ENCODE measurements around the gene KCNIP4. TPM values are rescaled to one million over a fixed set of nuclear protein-coding genes. Genes with fewer than 3 reads are reported as not detected.

KCNIP4 gene
- total RNA-seq, 1 donor = not detected

- Histone ChIP-seq H3K4me1 (ENCODE audit: insufficient read depth, low read length) (no peaks in the 10 kb centered on the region), H3K79me2 (ENCODE audit: insufficient read depth, low read length) (no peaks in the 10 kb centered on the region), H2AFZ (ENCODE audit: low read length) (no peak overlapping the region), H3K9me3 (ENCODE audit: low read depth, low read length) (no peaks in the 10 kb centered on the region), H3K4me3 (ENCODE audit: insufficient read depth, low read length) (no peak overlapping the region), H3K27me3 (ENCODE audit: insufficient read depth, low read length) (no peaks in the 10 kb centered on the region), H3K36me3 (ENCODE audit: insufficient read depth, low read length) (no peaks in the 10 kb centered on the region), H4K20me1 (ENCODE audit: insufficient read depth, low read length) (no peaks in the 10 kb centered on the region), H3K27ac (ENCODE audit: low read depth, low read length) (no peak overlapping the region), H3K4me2 (ENCODE audit: insufficient read depth, low read length) (no peak overlapping the region)
- no peak for DNase-seq (ENCODE audit: insufficient read length, low spot score, missing footprints)
- TF ChIP-seq CTCF (IDR thresholded peaks at IDR 0.05; ENCODE audit: extremely low read depth, low read depth, low read length) = no peak
Measured at GRCh38 chr4:21738821-21739220, 209.8 kb downstream of the KCNIP4 start.

GRCh38 chr4:21735866-21736265 is 212.7 kb downstream of the KCNIP4 start:
- Histone ChIP-seq H2AFZ (ENCODE audit: low read length) (no peak overlapping the region), H3K27me3 (ENCODE audit: insufficient read depth, low read length) (no peaks in the 10 kb centered on the region), H3K9me3 (ENCODE audit: low read depth, low read length) (no peaks in the 10 kb centered on the region), H3K27ac (ENCODE audit: low read depth, low read length) (no peak overlapping the region), H3K4me2 (ENCODE audit: insufficient read depth, low read length) (no peak overlapping the region), H4K20me1 (ENCODE audit: insufficient read depth, low read length) (no peaks in the 10 kb centered on the region), H3K36me3 (ENCODE audit: insufficient read depth, low read length) (no peaks in the 10 kb centered on the region), H3K79me2 (ENCODE audit: insufficient read depth, low read length) (no peaks in the 10 kb centered on the region), H3K4me3 (ENCODE audit: insufficient read depth, low read length) (no peak overlapping the region), H3K4me1 (ENCODE audit: insufficient read depth, low read length) (no peaks in the 10 kb centered on the region)
- TF ChIP-seq CTCF (IDR thresholded peaks at IDR 0.05; ENCODE audit: extremely low read depth, low read depth, low read length) = no peak
- DNase-seq (ENCODE audit: insufficient read length, low spot score, missing footprints) = no peak

GRCh38 chr4:21733894-21734630 is 214.5 kb downstream of the KCNIP4 start:
- Histone ChIP-seq H3K27me3 (ENCODE audit: insufficient read depth, low read length) (no peaks in the 10 kb centered on the region), H3K4me2 (ENCODE audit: insufficient read depth, low read length) (no peak overlapping the region), H3K27ac (ENCODE audit: low read depth, low read length) (no peak overlapping the region), H4K20me1 (ENCODE audit: insufficient read depth, low read length) (no peaks in the 10 kb centered on the region), H3K9me3 (ENCODE audit: low read depth, low read length) (no peaks in the 10 kb centered on the region), H3K79me2 (ENCODE audit: insufficient read depth, low read length) (no peaks in the 10 kb centered on the region), H2AFZ (ENCODE audit: low read length) (no peak overlapping the region), H3K36me3 (ENCODE audit: insufficient read depth, low read length) (no peaks in the 10 kb centered on the region), H3K4me3 (ENCODE audit: insufficient read depth, low read length) (no peak overlapping the region), H3K4me1 (ENCODE audit: insufficient read depth, low read length) (no peaks in the 10 kb centered on the region)
- no peak for TF ChIP-seq CTCF (IDR thresholded peaks at IDR 0.05; ENCODE audit: extremely low read depth, low read depth, low read length)
- DNase-seq (ENCODE audit: insufficient read length, low spot score, missing footprints) = no peak

GRCh38 chr4:21728304-21728703 is 220.3 kb downstream of the KCNIP4 start:
- H3K27me3 ChIP-seq (ENCODE audit: insufficient read depth, low read length) = no peaks in the 10 kb centered on the region
- no peak overlapping the region for H3K27ac ChIP-seq (ENCODE audit: low read depth, low read length)
- H2AFZ ChIP-seq (ENCODE audit: low read length) = no peak overlapping the region
- H4K20me1 ChIP-seq (ENCODE audit: insufficient read depth, low read length) = no peaks in the 10 kb centered on the region
- H3K36me3 ChIP-seq (ENCODE audit: insufficient read depth, low read length) = no peaks in the 10 kb centered on the region
- no peak overlapping the region for H3K4me2 ChIP-seq (ENCODE audit: insufficient read depth, low read length)
- no peak for DNase-seq (ENCODE audit: insufficient read length, low spot score, missing footprints)
- H3K4me1 ChIP-seq (ENCODE audit: insufficient read depth, low read length) = no peaks in the 10 kb centered on the region
- no peaks in the 10 kb centered on the region for H3K9me3 ChIP-seq (ENCODE audit: low read depth, low read length)
- H3K79me2 ChIP-seq (ENCODE audit: insufficient read depth, low read length) = no peaks in the 10 kb centered on the region
- no peak for TF ChIP-seq CTCF (IDR thresholded peaks at IDR 0.05; ENCODE audit: extremely low read depth, low read depth, low read length)
- H3K4me3 ChIP-seq (ENCODE audit: insufficient read depth, low read length) = no peak overlapping the region
